8988T (cell line): ENCODE results near the gene DNAJC5.
"Not testable (repeated sequence)": the region's sequence is repeated elsewhere in the genome, so short reads cannot be mapped to it uniquely, and the experiment has no call there.

Source experiments
- DNase-seq: peaks from one replicate; pipeline ENCODE4 v3.0.0; 2011

DNAJC5 gene, protein sequence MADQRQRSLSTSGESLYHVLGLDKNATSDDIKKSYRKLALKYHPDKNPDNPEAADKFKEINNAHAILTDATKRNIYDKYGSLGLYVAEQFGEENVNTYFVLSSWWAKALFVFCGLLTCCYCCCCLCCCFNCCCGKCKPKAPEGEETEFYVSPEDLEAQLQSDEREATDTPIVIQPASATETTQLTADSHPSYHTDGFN

DNA sequence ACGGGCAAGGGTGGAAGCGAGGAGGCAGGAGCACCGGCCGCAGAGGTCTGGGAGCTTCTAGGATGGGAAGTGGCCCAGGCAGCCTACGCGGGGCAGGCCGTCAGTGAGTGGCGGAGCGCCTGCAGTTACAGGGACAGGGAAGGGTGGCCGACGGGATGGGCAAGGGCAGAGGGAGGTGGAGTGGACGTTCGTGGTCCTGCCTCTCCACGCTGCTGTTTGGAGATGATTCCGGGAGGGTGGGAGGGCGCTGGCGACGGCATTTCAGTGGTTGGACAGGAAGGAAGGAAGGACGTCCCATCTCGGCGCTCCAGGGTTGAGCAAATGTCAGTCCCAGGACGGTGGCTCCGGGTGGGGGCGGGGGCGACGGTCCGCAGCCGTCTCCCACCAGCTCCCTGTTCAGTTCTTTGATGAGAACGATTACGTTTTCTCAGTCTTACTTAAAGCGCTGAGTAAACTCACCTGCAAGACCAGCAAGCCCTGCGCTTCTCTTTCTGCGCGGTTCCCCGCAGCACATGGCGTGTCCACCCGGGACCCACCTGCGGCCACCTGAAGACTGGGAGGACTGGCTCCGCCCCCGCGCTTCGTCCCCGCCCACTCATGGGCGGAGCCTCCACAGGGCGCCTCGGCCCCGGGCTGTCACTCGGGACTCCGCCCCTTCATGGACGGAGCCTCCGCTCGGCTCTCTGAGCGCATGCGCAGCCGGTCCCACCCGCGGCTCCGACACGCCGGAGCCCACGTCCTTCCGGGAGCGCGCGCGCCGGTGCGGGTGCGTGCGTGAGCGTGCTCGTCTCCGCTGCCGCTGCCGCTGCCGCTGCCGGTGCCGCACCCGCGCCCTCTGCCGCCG lies at the start of gene DNAJC5:
Gene DNAJC5 (plus strand): TSS at position 769 of the 844 bp plus-strand sequence. CDS start 33,220 bp downstream, outside the sequence.
- peak; percentile 100 for DNase-seq

DNA sequence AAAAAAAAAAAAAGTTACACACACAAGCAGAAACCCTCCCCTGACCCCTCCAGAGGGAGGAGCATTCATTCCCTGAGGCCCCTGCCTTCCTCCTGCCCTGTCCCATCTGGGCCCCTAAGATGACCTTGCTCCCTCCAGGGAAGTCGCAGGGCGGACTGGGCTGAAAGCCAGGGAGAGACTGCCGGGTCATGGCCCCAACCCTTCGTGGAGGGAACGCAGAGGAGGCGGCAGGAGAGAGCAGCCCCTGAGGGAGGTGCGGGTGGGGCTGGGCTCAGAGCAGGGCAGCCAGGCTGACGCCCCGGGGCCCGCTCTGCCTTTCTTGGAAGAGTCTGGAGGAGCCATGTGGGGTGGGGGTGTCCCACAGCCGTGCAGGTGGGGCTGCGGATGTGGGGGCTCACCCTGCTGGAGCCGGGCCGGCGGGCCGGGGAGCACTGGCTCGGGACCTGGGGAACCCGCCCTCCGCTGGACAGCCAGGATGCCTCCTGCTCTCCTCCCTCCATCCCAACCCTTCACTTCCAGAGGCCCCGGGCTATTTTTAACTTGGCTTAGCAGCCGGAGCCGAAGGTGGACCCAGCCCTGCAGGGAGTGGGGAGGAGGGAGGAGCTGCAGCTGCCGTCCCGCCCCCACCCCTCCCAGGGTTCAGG lies 48.7 kb upstream of the DNAJC5 start:
- DNase-seq, result no peak

- DNase-seq, result no peak
Observed at GRCh38 chr20:63846888-63847236, 48.1 kb upstream of the DNAJC5 start.

DNA sequence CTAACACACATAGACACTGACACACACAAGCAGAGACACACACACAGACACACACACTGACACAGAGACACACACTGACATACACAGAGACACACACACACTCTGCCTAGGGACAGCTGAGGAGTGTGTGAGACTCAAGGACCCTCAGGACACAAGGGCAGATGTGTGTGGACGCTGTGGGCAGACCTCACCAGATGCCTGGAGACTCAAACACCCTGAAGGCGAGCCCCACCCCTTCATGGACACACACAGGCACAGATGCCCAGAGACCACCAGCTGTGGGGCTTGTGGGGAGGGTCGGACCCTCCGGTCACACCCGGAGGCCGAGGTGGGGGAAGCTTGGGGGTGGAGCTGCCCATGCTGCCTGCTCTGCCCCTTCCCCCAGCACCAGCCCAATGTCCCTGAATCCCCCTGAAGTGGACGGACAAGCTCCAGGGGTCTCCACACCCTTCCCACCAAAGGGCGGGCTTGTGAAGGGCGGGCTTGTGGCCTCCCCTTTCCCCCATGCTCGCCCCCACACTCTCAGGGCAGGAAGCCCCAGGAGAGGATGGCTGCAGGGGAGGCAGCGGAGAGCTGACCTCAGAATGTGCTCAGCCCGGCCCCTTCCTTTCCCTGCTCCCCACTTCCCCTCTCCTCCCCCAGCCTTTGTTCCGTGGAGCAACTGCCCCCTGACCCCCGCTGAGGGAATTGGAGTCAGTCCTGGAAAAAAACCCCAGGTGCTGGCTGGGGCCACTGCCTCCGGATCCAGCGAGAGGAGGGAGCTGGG lies 47.5 kb upstream of the DNAJC5 start:
- no peak for DNase-seq

DNA sequence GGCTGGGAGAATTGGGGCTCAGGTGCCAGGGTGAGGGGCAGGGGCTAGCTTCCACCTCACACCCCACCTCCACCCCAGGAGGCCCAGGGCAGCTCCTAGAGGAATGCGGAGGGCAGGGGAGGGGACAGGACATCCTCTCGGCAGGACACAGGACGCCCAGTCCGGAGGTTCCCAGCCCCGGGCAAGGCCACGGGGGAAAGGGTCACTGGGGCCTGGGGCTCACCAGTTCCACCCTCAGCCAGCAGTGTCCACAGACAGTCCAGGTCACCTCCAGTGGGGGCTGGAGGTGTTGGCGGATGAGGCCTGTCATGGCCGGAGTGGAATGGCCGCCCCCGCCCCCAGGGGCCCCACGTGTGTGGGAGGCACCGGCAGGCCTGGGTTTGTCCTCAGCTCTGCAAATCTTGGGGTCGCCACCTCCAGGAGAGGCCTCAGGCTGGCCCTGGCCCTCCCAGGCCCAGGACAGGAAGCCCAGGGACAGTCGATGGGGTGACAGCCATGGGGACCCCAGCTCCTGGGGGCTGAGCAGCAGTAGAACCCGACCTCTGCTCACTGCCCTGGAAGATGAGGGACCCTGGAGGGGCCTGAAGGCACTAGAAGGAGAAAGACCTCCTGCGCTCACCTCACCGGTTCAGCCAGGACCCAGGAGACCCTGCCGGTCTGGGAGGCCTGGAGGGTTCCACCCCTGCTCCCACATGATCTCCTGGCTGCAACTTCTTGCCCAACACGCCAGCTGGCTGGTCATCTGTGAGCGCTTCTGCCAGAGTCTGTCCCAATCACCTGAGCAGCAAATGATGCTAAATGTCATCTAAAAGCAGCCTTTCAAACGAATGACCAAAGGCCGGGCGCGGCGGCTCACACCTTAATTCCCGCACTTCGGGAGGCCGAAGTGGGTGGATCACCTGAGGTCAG lies 46.7 kb upstream of the DNAJC5 start:
- no peak for DNase-seq

- peak; percentile 24 for DNase-seq
Observed at GRCh38 chr20:63850689-63851547, 44.0 kb upstream of the DNAJC5 start.

DNA sequence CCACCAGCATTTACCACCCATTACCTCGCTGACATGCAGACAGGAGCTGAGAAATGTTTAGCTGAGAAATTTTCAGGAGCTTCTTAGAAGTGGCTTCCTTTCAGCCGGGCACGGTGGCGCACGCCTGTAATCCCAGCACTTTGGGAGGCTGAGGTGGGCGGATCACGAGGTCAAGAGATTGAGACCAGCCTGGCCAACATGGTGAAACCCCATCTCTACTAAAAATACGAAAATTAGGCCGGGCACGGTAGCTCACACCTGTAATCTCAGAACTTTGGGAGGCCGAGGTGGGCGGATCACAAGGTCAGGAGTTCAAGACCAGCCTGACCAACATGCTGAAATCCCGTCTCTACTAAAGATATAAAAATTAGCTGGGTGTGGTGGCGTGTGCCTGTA lies 43.4 kb upstream of the DNAJC5 start:
- DNase-seq, result not testable (repeated sequence)

- not testable (repeated sequence) for DNase-seq
Observed at GRCh38 chr20:63853733-63854068, 41.2 kb upstream of the DNAJC5 start.

DNA sequence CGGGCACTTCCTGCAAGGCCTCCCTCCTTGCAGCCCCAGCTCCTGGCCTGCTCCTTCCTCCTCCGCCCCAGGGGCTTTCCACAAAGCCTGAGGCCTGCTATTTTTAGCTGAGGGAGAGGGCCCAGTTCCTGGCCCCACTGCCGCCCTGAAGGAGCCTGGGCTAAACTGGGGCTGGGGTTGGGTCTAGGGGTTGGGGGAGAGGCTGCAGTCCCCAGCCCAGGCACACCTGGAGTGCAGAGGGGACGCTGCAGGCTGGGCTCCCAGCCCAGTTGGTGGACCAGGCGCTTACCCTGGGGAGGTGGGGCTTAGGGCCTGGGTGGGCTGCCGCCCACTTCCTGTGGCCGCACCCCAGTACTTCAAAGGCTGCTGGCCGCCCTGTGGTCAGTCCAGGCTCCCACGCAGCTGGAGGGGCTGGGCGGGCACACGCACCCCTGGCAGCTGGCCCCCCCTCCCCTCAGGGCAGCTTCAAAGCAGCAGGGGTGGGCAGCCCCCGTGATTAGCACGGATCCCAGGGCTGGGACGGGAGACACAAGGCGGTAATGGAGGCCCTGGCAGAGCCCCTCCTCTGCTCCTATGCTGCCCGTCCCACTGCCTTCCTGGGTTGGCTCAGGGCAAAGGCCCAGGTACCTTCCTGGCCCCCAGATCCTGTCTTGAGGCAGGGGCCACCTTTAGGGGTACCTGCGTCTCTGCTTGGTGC lies 40.7 kb upstream of the DNAJC5 start:
- DNase-seq, result peak; percentile 66

GRCh38 chr20:63854766-63855362 lies 40.1 kb upstream of the DNAJC5 start:
- DNase-seq, result peak; percentile 52

- DNase-seq, result peak; percentile 56
Observed at GRCh38 chr20:63855363-63856097, 39.4 kb upstream of the DNAJC5 start.

DNA sequence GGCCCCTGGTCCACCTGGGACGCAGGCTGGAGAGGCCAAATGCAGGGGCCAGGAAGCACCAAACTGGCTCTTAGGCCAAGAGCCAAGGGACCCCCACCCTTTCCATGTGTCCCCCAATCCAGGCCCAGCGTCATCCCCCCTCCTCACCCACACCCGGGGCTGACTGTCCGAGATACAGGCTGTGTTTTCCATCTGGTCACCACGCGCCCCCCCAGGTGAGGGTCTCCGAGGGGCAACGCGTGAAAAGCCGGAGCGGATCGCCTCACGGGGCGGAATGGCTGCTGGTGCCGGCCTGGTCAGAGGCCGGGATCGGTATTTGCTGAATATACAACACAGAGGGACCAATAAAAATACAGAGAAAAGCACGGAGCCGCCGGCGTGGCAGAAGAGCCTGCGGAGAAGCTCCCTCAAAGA lies 38.8 kb upstream of the DNAJC5 start:
- DNase-seq, result no peak

GRCh38 chr20:63857764-63858392 lies 37.0 kb upstream of the DNAJC5 start:
- no peak for DNase-seq

DNA sequence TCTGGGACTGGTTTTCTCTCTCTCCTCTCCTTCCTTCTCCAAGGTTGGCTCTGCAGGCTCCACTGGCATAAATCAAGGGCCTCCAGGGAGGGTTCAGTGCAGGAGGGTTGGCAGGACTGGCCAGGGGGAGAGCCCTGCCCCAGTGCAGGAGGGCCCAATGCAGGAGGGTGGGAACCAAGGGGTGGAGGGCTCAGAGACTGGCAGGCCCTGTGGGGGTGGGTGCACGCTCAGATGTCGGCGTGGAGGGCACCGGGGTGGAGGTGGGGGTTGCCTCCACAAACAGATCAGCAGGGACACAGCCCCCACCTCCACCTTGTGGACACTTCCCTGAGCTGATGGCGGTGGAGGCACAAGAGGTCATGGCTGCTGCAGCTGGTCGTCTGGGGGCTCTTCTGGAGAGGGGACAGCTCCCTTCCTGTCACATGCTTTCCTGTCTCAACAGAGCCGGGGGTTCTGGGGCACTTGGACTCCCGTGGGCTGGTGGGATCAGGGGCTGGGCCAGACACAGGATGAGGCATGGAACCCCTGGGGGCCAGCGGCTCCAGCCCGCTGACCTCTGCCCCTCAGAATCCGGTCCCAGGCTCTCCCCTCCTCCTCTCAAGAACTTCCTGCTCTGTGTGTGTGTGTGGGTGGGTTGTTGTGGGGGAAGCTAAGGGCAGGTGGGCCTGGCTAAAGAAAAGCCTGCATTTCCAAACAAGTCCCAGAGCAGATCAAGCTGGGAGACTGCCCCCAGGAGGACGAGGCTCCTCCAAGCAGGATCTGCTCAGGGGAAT lies 36.3 kb upstream of the DNAJC5 start:
- no peak for DNase-seq

DNA sequence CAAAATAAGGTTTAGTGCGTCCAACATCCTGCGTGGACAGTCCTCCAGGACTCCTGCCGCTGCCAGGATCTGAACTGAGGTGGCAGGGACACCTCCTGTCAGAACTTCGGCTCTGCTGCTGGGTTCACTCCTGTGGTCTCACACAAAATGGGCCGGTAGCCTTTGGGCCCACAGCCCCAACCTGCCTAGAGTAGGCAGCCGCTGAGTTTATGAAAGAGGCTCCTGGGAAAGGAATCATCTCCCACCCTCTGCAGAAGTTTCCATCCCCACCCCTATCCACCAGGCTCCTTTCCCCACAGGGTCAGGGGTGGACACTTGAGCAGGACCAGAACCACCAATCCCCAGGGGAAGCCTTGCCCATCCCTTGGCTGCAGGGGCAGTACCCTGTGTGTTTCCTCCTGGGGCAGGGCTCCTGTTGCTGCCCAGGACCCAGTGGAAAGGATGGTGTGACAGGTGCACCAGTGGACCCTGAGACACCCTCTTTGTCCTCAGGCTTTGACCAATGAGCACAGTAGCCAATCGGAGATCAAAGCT lies 35.7 kb upstream of the DNAJC5 start:
- DNase-seq, result no peak

DNA sequence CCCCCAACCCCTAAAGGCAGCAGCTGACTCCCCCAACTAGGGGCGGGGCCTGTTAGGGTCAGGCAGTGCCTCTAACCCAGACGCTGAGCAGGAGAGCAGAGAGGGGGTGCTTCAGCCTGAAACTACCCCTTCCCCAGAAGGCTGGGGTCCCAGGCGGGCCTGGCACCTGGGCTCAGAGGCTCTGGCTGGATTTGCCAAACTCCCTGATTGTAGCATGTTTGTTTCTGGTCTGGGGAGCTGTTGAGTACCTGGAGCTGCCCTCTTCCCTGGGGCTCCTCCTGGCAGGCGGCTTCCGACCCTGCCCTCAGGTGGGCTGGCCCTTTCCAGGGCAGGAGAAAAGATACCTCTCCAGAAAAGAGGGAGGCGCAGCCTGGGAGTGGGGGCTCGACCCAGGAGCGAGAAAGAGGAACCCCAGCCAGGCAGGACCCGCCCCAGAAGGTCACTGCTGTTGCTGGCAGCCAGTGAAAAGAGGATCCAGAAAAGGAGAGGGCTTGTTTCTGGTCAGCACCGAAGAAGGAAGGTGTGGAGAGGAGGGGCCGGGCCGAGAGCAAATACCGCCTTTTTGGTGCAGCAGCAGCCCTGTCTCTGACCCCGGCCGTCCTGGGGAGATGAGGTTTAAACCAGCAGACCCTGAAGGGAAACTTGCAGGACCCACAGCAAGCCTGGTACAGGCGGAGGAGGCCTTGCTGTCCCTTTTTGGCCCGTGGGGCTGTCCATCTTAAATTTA lies 34.4 kb upstream of the DNAJC5 start:
- DNase-seq, result no peak

GRCh38 chr20:63861365-63861934 lies 33.5 kb upstream of the DNAJC5 start, which contains the start of gene ABHD16B:
TSS of gene ABHD16B (plus strand) at chr20:63861498. CDS start at chr20:63861541, 43 bp downstream.
- DNase-seq, result no peak
